Stomach (tissue), 9 donors: ENCODE results near the gene COIL. TPM values are rescaled to one million over a fixed set of nuclear protein-coding genes. Genes with fewer than 3 reads are reported as not detected.
A peak's percentile ranks its signal among the peaks of the same experiment; 100 is the strongest.

ENCODE experiments used
- DNase-seq, 2 donors: peaks; one replicate each; pipeline versions ENCODE4 v3.0.0 to v3.0.0-alpha.2; 2013 to 2019
- H3K27ac ChIP-seq, 5 donors: fragments of 200-600 bp in 4 of 5; sonication (generic) in 4 of 5; one replicate each; pipeline ENCODE4 v1.5.1; 2013 to 2019; ENCODE audit warnings: mild to moderate bottlenecking in 1 of 5, moderate library complexity in 1 of 5
- H3K27me3 ChIP-seq, 3 donors: fragments of 200-600 bp; sonication (generic); one replicate each; pipeline ENCODE4 v1.5.1; 2017 to 2019; ENCODE audit warnings: mixed run types in 1 of 3
- H3K36me3 ChIP-seq, 4 donors: fragments of 200-600 bp; sonication (generic); 1 replicate in 3 of 4; 2 replicates in 1 of 4; pipeline ENCODE4 v1.5.1; 2016 to 2019
- H3K4me1 ChIP-seq, 4 donors: fragments of 200-600 bp; sonication (generic); one replicate each; pipeline ENCODE4 v1.5.1; 2016 to 2019
- H3K4me3 ChIP-seq, 4 donors: fragments of 200-600 bp; sonication (generic) in 3 of 4; one replicate each; pipeline ENCODE4 v1.5.1; 2016 to 2019; ENCODE audit warnings: mild to moderate bottlenecking in 1 of 4
- H3K9me3 ChIP-seq, 4 donors: fragments of 200-600 bp; sonication (generic); one replicate each; pipeline ENCODE4 v1.5.1; 2016 to 2019
- EP300 ChIP-seq: sonication (generic); formaldehyde crosslinking; IDR thresholded peaks from one replicate; pipeline ENCODE4 v1.6.1; 2017; ENCODE audit warnings: antibody characterized with exemption
- POLR2A ChIP-seq, 4 donors: fragments of 450-650 bp; IDR thresholded peaks; one replicate each; pipeline ENCODE4 v1.6.1; 2016; ENCODE audit warnings: antibody characterized with exemption in 4 of 4, control low read depth in 2 of 4, mild to moderate bottlenecking in 1 of 4, moderate library complexity in 1 of 4
- POLR2AphosphoS5 ChIP-seq, 3 donors: sonication (generic); formaldehyde crosslinking; IDR thresholded peaks; one replicate each; pipeline ENCODE4 v1.6.1; 2016; ENCODE audit warnings: antibody characterized with exemption in 3 of 3
- WGBS, 5 donors: extraction: QIAGEN DNeasy Blood & Tissue Kit in 3 of 5; methylation state at CpG; one replicate each; pipeline versions ENCODE4 v1.1.5 to v1.1.7; 2013 to 2018; 5-methylcytosine and 5-hydroxymethylcytosine counted together
- intact Hi-C: fragments of 100-400 bp; cut with DNase I; formaldehyde crosslinking; loops from one replicate; pipeline ENCODE4 v1.15.1; 2023; ENCODE audit warnings: low total_unique reads
- polyA plus RNA-seq, 3 donors: library from polyadenylated mRNA; stranded (reverse); fragments of 200-250 nt; gene quantifications; one replicate each; pipeline ENCODE4 v1.2.3, GENCODE V29; 2013
- total RNA-seq, 5 donors: library from RNA; depleted of rRNA; stranded (reverse); fragments of >200 nt; gene quantifications; one replicate each; pipeline versions ENCODE4 v1.1.0 to v1.2.3, GENCODE V29; 2014 to 2016
- TF ChIP-seq, protein P1 (sequence below), 7 experiments: fragments of 450-650 bp in 4 of 7; fragments of 200-600 bp in 3 of 7; sonication (generic) in 3 of 7; IDR thresholded peaks; one replicate each; pipeline ENCODE4 v1.5.1; 2016 to 2019; ENCODE audit warnings: antibody characterized with exemption in 7 of 7, control low read depth in 2 of 7, mild to moderate bottlenecking in 1 of 7
- donor health status: healthy with polysubstance abuse.
- donor health status: Bipolar disorder and iron deficiency.
- donor health status: healthy.

Gene COIL
- total and polyA plus RNA-seq, 8 donors, result 2.3 to 23.1 (median 12.1) TPM

DNA sequence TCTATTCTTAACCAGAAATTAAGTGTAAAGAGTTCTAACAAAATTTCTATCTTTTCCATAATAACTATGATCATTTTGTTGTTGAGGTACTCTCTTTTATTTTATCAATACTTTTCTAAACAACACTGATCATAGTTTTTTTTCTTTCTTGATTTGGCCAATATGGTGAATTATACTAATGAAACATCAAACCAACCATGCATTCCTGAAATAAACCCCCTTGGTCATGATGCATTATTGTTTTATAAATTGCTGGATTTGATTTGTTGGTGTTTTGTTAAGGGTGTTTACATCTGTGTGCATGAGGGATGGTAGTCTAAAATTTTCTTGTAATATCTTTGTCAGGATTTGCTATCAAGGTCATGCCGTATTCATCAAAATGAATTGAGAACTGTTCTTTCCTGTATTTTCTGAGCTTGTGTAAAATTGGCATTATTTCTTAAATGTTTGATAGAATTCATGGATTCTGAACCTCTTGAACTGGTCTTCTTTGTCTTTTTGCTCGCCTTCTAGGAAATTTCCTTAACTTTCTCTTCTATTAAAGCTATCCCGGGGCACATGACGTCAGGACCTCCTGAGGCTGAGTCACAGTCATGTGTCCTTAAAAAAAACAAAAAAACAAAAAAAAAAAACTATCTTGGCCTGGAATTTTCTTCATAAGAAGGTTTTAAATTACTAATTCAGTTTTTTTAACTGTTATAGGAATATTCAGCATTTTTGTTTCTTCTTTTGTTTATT lies 43.1 kb downstream of the COIL start:
- TF ChIP-seq, protein P1, sequence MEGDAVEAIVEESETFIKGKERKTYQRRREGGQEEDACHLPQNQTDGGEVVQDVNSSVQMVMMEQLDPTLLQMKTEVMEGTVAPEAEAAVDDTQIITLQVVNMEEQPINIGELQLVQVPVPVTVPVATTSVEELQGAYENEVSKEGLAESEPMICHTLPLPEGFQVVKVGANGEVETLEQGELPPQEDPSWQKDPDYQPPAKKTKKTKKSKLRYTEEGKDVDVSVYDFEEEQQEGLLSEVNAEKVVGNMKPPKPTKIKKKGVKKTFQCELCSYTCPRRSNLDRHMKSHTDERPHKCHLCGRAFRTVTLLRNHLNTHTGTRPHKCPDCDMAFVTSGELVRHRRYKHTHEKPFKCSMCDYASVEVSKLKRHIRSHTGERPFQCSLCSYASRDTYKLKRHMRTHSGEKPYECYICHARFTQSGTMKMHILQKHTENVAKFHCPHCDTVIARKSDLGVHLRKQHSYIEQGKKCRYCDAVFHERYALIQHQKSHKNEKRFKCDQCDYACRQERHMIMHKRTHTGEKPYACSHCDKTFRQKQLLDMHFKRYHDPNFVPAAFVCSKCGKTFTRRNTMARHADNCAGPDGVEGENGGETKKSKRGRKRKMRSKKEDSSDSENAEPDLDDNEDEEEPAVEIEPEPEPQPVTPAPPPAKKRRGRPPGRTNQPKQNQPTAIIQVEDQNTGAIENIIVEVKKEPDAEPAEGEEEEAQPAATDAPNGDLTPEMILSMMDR (IDR thresholded peaks at IDR 0.05), result no peak
- no peak for TF ChIP-seq POLR2A (IDR thresholded peaks at IDR 0.05)
- TF ChIP-seq EP300, result no peak
- no peak for TF ChIP-seq POLR2AphosphoS5 (IDR thresholded peaks at IDR 0.05)

DNA sequence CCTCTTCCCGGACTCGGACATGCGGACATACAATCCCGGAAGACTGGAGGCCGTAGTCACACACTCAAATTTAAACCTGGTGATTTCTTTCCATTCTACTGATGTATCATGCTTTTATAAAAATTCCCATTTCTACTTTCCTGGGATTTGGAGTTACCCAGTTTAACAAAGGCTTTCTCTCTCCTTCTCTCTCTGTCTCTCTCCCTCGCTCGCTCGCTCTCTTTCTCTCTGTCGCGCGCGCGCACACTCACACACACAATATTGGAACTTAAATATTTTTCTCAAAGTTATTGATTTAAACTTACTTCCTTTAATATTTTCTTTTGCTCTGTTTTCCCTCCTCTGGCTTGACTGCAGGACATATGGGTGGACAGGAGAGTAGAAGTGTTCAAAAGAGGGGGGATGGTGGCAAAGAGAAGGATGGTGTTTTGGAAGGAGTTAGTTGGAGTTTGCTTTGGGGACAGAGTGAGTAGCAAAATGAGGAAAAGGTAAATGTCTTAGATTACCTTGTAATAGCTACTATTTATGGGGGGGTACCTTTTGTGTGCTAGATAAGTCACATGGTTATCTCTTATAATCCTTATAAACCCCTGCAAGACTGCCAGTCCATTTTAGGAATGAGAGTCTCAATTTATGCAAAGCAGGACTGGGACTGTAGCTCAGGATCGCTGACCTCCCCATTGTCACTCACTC lies 46.1 kb downstream of the COIL start:
- 4 to 7% (median 5%) methylated on average over 14 of the region's 14 CpGs for WGBS, 5 donors
- Histone ChIP-seq H3K9me3 (no peaks in the 10 kb centered on the region), H3K4me1 (peaks cover 40 to 58% (median 47%) of the 10 kb centered on the region in 4 donors), H3K36me3 (no peaks in the 10 kb centered on the region), H3K4me3 (peak overlapping the region; percentile 75 to 92 (median 86)), H3K27me3 (no peaks in the 10 kb centered on the region), H3K27ac (peak overlapping the region; percentile 92 to 98 (median 94))
- intact Hi-C loops, result no loop called here
- DNase-seq, result no peak
- TF ChIP-seq, protein P1 (IDR thresholded peaks at IDR 0.05), result no peak
- TF ChIP-seq EP300, result no peak
- TF ChIP-seq POLR2A (IDR thresholded peaks at IDR 0.05), result no peak
- no peak for TF ChIP-seq POLR2AphosphoS5 (IDR thresholded peaks at IDR 0.05)

More for the DNA sequence above, 43.1 kb downstream of the COIL start:
- peak overlapping the region in 1 of 5 donors; percentile 92 for H3K27ac ChIP-seq
- no peak for DNase-seq
- H3K4me3 ChIP-seq, result no peak overlapping the region
- intact Hi-C loops, result no loop called here
- no peaks in the 10 kb centered on the region for H3K27me3 ChIP-seq
- H3K4me1 ChIP-seq, result peaks cover 14 to 28% (median 20%) of the 10 kb centered on the region in 4 donors
- 74 to 96% (median 90%) methylated on average over 4 of the region's 4 CpGs for WGBS, 5 donors
- no peaks in the 10 kb centered on the region for H3K9me3 ChIP-seq
- no peaks in the 10 kb centered on the region for H3K36me3 ChIP-seq

DNA sequence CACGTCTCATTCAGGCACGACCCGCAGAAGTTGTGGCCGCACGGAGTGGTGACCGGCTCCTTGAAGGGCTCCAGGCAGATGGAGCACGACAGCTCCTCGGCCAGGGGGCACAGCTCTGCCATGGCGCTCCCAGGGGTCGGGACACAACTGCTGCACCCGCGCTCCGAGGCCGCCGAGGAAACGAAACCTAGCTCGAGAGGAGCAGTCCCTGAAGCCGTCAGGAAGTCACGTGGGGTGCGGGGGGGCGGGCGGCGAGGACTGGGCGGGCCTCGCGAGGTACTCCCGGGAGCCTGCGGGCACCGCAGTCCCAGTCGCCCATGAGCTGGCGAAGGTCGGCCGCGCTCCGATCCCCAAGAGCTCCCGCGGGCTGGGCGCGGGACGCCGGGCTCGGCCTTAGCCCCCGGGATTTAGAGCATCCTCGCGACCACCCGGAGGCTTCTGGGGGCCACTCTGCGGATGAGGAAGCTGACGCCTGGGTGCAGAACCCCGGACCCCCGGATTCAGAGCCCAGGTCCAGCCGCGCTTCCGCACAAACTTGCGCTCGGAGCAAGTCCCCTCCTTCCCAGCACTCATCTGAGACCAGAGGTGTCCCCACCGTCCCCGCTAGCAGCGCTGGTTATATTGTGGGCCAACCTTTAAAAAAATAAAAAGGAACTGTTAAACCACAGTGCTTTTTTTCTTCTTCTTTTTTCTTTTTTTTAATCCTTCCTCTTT lies 46.8 kb downstream of the COIL start, which contains the start of gene TRIM25:
TRIM25 (minus strand) TSS at position 183 of the 714 bp plus-strand sequence; CDS start at position 122, 61 bp downstream.
- no peaks in the 10 kb centered on the region for H3K27me3 ChIP-seq
- peaks cover 46 to 66% (median 53%) of the 10 kb centered on the region in 4 donors for H3K4me1 ChIP-seq
- peaks cover 0 to 2% (median 0%) of the 10 kb centered on the region in 4 donors for H3K36me3 ChIP-seq
- peak within 1 kb of the TSS; percentile 75 to 92 (median 86) for H3K4me3 ChIP-seq
- WGBS, 5 donors, result 0% methylated on average over 7 to 58 of the region's 58 CpGs
- peak; percentile 94 to 97 for DNase-seq
- TF ChIP-seq, protein P1 (IDR thresholded peaks at IDR 0.05), result no peak
- TF ChIP-seq POLR2A (IDR thresholded peaks at IDR 0.05) (peak in 2 of 4 donors; percentile 74 to 93), POLR2AphosphoS5 (IDR thresholded peaks at IDR 0.05) (peak; percentile 92 to 99 (median 97))
- intact Hi-C loops, result no loop called here
- no peaks in the 10 kb centered on the region for H3K9me3 ChIP-seq
- peak within 1 kb of the TSS; percentile 92 to 98 (median 94) for H3K27ac ChIP-seq

DNA sequence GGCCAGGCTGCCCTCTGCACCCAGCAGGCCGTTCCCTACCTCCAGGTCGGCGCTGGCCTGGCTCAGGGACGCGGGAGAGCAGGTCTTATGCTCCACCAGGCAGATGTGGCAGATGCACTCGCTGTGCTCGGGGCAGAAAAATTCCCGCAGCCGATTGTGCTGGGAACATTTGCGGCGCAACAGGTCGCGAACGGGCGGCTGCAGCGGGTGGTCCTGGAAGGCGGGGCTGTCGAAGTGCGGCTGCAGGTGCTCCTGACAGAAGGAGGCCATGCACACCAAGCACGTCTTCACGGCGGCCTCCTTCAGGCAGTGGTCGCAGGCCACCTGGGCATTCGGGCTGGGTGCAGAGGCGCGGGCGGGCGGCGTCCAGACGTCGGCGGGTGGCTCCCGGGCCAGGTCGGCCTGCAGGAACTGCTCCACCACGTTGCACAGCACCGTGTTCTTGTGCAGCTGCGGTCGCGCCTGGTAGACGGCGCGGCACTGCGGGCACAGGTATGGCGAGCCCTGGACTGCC lies 47.4 kb downstream of the COIL start:
- no peak for TF ChIP-seq EP300
- TF ChIP-seq, protein P1 (IDR thresholded peaks at IDR 0.05), result no peak
- no peak for TF ChIP-seq POLR2A (IDR thresholded peaks at IDR 0.05)
- no peak for TF ChIP-seq POLR2AphosphoS5 (IDR thresholded peaks at IDR 0.05)
- intact Hi-C loops, result no loop called here
- 0 to 3% (median 0%) methylated on average over 8 to 44 of the region's 44 CpGs for WGBS, 5 donors
- no peaks in the 10 kb centered on the region for H3K27me3 ChIP-seq
- no peak for DNase-seq
- H3K4me1 ChIP-seq, result peaks cover 52 to 72% (median 57%) of the 10 kb centered on the region in 4 donors
- no peaks in the 10 kb centered on the region for H3K9me3 ChIP-seq
- H3K36me3 ChIP-seq, result peaks cover 2 to 8% (median 4%) of the 10 kb centered on the region in 4 donors
- H3K27ac ChIP-seq, result peak overlapping the region; percentile 92 to 98 (median 94)
- H3K4me3 ChIP-seq, result peak overlapping the region; percentile 75 to 92 (median 86)
